GM12892 (cell line): ENCODE measurements around the gene SDCCAG8.

ENCODE experiments used
- POLR2A ChIP-seq: IDR thresholded peaks from 2 replicates; pipeline ENCODE4 v1.6.1; 2011; ENCODE audit warnings: low read depth, low read length, control low read depth
- POLR2AphosphoS5 ChIP-seq: IDR thresholded peaks from 2 replicates; pipeline ENCODE4 v1.6.1; 2011; ENCODE audit warnings: low read depth, low read length, control low read depth

DNA sequence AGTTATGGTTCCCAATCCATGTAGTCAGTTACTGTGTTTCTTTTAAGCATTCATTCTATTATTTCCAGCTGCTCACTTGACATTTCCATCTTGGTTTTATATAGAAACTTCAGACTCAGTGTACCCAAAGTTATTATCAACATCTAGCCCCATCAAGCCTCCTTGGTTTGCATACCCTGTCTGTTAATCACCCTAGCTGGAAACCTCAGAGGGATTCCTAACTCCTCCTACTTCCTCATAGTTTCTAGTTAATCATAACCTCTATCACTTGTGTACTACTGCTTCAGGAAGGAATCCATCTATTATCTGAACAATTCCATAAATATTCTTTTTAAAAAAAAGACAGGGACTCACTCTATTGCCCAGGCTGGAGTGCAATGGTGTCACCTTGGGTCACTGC lies 293.3 kb downstream of the SDCCAG8 start:
- TF ChIP-seq POLR2A (no peak), POLR2AphosphoS5 (no peak)
